H1 (cell line): ENCODE measurements around the gene GLB1L3. TPM values are rescaled to one million over a fixed set of nuclear protein-coding genes. Genes with fewer than 3 reads are reported as not detected.

Experiments
- ASH2L ChIP-seq: fragments of 200-600, 300-600 bp; sonication (generic); IDR thresholded peaks from one replicate; pipeline ENCODE4 v1.7.1; 2017; ENCODE audit warnings: low read length
- BACH1 ChIP-seq: IDR thresholded peaks from 2 replicates; pipeline ENCODE4 v1.6.1; 2012; ENCODE audit warnings: low read length, improper control_type of control experiment
- HDAC2 ChIP-seq, 2 experiments: fragments of 300-600 bp in 1 of 2; sonication (generic) in 1 of 2; IDR thresholded peaks; 2 replicates each; pipeline ENCODE4 v1.6.1; 2011 to 2012; ENCODE audit warnings: low read depth in 2 of 2, low read length in 2 of 2, mild to moderate bottlenecking in 2 of 2, moderate library complexity in 2 of 2, borderline replicate concordance in 1 of 2, inconsistent platforms in 1 of 2
- polyA plus RNA-seq, 7 experiments: library from polyadenylated mRNA; depleted of rRNA in 3 of 7; stranded (reverse) in 5 of 7; unstranded in 2 of 7; fragments of >200 nt in 5 of 7; fragments of 200-250 nt in 2 of 7; gene quantifications; 1 replicate in 5 of 7; 2 replicates in 1 of 7; 4 replicates in 1 of 7; pipeline versions ENCODE4 v1.2.1 to v1.2.3, GENCODE V29; 2011 to 2013; ENCODE audit warnings: missing spikeins in 2 of 7, mixed read lengths in 2 of 7
- total RNA-seq: library from RNA; stranded (reverse); fragmentation: NEBNext Ultra II Directional; extraction: Animal tissue kit (Norgen Biotek cat#: 25700); gene quantifications from 2 replicates; pipeline ENCODE4 v1.2.1, GENCODE V29; 2021
- TF ChIP-seq, protein P1 (sequence below): fragments of 300-600 bp; sonication (generic); IDR thresholded peaks from 2 replicates; pipeline ENCODE4 v1.7.1; 2012; ENCODE audit warnings: low read length, moderate library complexity, mild to moderate bottlenecking, inconsistent platforms; ENCODE audit not compliant: insufficient replicate concordance

The GLB1L3 gene
- total and polyA plus RNA-seq, 2 of the 8 experiments (the other 6 are each of a cell fraction or from before 2014, with no cell fraction given) = 14.9 to 33.2 TPM

GRCh38 chr11:134291196-134291595, 15.0 kb downstream of the GLB1L3 start (continued):
- TF ChIP-seq, protein P1, sequence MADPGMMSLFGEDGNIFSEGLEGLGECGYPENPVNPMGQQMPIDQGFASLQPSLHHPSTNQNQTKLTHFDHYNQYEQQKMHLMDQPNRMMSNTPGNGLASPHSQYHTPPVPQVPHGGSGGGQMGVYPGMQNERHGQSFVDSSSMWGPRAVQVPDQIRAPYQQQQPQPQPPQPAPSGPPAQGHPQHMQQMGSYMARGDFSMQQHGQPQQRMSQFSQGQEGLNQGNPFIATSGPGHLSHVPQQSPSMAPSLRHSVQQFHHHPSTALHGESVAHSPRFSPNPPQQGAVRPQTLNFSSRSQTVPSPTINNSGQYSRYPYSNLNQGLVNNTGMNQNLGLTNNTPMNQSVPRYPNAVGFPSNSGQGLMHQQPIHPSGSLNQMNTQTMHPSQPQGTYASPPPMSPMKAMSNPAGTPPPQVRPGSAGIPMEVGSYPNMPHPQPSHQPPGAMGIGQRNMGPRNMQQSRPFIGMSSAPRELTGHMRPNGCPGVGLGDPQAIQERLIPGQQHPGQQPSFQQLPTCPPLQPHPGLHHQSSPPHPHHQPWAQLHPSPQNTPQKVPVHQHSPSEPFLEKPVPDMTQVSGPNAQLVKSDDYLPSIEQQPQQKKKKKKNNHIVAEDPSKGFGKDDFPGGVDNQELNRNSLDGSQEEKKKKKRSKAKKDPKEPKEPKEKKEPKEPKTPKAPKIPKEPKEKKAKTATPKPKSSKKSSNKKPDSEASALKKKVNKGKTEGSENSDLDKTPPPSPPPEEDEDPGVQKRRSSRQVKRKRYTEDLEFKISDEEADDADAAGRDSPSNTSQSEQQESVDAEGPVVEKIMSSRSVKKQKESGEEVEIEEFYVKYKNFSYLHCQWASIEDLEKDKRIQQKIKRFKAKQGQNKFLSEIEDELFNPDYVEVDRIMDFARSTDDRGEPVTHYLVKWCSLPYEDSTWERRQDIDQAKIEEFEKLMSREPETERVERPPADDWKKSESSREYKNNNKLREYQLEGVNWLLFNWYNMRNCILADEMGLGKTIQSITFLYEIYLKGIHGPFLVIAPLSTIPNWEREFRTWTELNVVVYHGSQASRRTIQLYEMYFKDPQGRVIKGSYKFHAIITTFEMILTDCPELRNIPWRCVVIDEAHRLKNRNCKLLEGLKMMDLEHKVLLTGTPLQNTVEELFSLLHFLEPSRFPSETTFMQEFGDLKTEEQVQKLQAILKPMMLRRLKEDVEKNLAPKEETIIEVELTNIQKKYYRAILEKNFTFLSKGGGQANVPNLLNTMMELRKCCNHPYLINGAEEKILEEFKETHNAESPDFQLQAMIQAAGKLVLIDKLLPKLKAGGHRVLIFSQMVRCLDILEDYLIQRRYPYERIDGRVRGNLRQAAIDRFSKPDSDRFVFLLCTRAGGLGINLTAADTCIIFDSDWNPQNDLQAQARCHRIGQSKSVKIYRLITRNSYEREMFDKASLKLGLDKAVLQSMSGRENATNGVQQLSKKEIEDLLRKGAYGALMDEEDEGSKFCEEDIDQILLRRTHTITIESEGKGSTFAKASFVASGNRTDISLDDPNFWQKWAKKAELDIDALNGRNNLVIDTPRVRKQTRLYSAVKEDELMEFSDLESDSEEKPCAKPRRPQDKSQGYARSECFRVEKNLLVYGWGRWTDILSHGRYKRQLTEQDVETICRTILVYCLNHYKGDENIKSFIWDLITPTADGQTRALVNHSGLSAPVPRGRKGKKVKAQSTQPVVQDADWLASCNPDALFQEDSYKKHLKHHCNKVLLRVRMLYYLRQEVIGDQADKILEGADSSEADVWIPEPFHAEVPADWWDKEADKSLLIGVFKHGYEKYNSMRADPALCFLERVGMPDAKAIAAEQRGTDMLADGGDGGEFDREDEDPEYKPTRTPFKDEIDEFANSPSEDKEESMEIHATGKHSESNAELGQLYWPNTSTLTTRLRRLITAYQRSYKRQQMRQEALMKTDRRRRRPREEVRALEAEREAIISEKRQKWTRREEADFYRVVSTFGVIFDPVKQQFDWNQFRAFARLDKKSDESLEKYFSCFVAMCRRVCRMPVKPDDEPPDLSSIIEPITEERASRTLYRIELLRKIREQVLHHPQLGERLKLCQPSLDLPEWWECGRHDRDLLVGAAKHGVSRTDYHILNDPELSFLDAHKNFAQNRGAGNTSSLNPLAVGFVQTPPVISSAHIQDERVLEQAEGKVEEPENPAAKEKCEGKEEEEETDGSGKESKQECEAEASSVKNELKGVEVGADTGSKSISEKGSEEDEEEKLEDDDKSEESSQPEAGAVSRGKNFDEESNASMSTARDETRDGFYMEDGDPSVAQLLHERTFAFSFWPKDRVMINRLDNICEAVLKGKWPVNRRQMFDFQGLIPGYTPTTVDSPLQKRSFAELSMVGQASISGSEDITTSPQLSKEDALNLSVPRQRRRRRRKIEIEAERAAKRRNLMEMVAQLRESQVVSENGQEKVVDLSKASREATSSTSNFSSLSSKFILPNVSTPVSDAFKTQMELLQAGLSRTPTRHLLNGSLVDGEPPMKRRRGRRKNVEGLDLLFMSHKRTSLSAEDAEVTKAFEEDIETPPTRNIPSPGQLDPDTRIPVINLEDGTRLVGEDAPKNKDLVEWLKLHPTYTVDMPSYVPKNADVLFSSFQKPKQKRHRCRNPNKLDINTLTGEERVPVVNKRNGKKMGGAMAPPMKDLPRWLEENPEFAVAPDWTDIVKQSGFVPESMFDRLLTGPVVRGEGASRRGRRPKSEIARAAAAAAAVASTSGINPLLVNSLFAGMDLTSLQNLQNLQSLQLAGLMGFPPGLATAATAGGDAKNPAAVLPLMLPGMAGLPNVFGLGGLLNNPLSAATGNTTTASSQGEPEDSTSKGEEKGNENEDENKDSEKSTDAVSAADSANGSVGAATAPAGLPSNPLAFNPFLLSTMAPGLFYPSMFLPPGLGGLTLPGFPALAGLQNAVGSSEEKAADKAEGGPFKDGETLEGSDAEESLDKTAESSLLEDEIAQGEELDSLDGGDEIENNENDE = no peak
- TF ChIP-seq HDAC2 (IDR thresholded peaks at IDR 0.05; ENCODE audit: borderline replicate concordance in 1 of 2, low read depth in 2 of 2, low read length in 2 of 2) = no peak
- TF ChIP-seq ASH2L = no peak
- TF ChIP-seq BACH1 = no peak
- TF ChIP-seq, all 59 proteins: peak for 0
